ENCODE results near the gene MLXIPL.
"Not testable (repeated sequence)": the region's sequence is repeated elsewhere in the genome, so short reads cannot be mapped to it uniquely, and the experiment has no call there.

Gene MLXIPL

GRCh38 chr7:73570521-73570920 is 53.8 kb downstream of the MLXIPL start:
- no peaks in the 10 kb centered on the region for H3K27me3 ChIP-seq (replicated peaks; ENCODE audit: control insufficient read depth, insufficient read depth, low read length)
- H3K9me3 ChIP-seq (ENCODE audit: control insufficient read depth, low read length): no peaks in the 10 kb centered on the region
- H3K36me3 ChIP-seq (ENCODE audit: control insufficient read depth, insufficient read depth, low read length, severe bottlenecking): peaks cover 64% of the 10 kb centered on the region
- H3K4me3 ChIP-seq (ENCODE audit: low read length): no peak overlapping the region
- no peak overlapping the region for H3K9ac ChIP-seq (ENCODE audit: low read length)
- H3K4me1 ChIP-seq (ENCODE audit: control insufficient read depth, insufficient read depth, low read length): peaks cover 4% of the 10 kb centered on the region
- no peak for DNase-seq (ENCODE audit: low read depth)

DNA sequence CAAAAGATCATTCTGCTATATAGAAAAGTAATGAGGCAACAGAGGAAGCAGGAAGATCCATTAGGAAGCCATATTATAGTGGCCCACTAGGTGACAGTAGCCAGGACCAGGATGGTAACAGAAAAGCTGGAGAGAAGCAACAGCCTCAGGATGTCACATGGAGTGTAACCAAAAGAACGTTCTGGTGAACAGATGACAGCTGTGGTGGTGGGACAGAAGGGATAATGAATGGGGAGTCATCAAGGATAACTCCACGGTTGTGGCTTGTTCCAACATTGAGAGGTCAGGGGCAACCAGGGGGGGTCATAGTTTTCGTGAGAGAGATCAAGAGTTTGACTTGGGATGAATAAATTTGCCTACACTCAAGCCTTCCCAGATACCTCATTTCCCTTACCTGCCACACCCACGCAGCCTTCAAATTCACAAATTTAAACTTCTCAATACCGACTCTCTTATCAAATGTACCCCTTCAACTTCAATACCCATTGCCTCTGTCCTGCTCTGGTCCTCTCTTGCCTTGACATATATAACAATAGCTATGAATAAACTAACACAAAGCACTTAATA is 55.2 kb downstream of the MLXIPL start:
- no peak for DNase-seq (ENCODE audit: low read depth)
- Histone ChIP-seq H3K9ac (ENCODE audit: low read length) (no peak overlapping the region), H3K4me1 (ENCODE audit: control insufficient read depth, insufficient read depth, low read length) (peaks cover 5% of the 10 kb centered on the region), H3K9me3 (ENCODE audit: control insufficient read depth, low read length) (no peaks in the 10 kb centered on the region), H3K36me3 (ENCODE audit: control insufficient read depth, insufficient read depth, low read length, severe bottlenecking) (peaks cover 54% of the 10 kb centered on the region), H3K27me3 (replicated peaks; ENCODE audit: control insufficient read depth, insufficient read depth, low read length) (no peaks in the 10 kb centered on the region), H3K4me3 (ENCODE audit: low read length) (no peak overlapping the region)

DNA sequence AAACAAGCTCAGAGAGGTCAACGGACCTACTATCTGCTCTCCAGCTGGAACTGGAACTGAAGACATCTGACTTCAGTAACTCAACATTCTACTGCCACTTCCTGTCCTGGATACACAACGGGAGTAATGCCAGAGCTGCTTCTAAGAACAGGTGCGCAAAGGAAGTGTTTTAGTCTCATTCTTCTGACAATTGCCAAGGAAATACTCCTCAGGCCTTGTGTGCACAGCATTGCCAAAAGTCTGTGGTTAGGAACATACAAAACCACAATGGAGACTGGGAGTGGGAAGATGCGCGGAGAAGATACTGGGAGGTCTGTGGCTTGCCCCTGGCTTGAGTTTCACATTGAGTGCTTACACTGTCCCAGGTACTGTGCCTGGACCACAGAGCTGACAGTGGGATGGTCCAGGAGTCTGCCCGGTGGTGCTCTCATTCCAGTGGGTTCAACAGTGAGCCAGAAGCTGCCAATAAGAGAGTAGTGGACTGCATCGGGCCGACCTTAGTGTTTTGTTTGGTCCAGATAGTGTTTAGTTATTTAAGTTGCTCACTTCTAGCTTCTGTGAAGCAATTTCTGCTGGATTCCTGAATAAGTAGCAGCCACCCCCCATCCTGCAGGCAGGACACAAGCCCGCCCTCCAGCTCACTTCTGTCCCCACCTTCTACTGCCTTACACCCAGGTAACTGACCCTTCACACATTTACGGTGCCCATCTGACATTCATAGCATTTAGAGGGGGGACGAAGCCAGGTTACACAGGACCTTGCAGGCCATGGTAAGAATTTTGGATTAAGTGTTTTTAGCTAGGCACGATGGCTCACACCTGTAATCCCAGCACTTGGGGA is 56.3 kb downstream of the MLXIPL start:
- H3K9me3 ChIP-seq (ENCODE audit: control insufficient read depth, low read length): no peaks in the 10 kb centered on the region
- no peak for DNase-seq (ENCODE audit: low read depth)
- H3K36me3 ChIP-seq (ENCODE audit: control insufficient read depth, insufficient read depth, low read length, severe bottlenecking): peaks cover 43% of the 10 kb centered on the region
- H3K27me3 ChIP-seq (replicated peaks; ENCODE audit: control insufficient read depth, insufficient read depth, low read length): no peaks in the 10 kb centered on the region
- H3K4me1 ChIP-seq (ENCODE audit: control insufficient read depth, insufficient read depth, low read length): peaks cover 5% of the 10 kb centered on the region
- H3K9ac ChIP-seq (ENCODE audit: low read length): no peak overlapping the region
- no peak overlapping the region for H3K4me3 ChIP-seq (ENCODE audit: low read length)

DNA sequence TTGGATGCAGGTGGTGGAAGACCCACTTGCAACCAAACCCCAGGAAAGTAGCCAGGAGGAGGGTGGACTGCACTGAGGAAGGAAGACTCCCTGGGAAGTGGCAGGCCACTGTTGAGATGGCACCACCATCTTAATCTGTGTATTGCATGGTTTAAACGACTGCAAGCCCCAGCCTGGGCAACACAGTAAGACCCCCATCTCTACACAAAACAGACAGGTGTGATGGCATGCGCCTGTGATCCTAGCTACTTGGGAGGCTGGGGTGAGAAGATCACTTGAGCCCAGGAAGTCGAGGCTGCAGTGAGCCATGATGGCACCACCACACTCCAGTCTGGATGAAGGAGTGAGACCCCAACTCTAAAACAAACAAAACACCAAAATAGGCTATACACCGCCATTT is 57.2 kb downstream of the MLXIPL start:
- Histone ChIP-seq H3K9ac (ENCODE audit: low read length) (no peak overlapping the region), H3K4me1 (ENCODE audit: control insufficient read depth, insufficient read depth, low read length) (peaks cover 5% of the 10 kb centered on the region), H3K4me3 (ENCODE audit: low read length) (no peak overlapping the region), H3K36me3 (ENCODE audit: control insufficient read depth, insufficient read depth, low read length, severe bottlenecking) (peaks cover 34% of the 10 kb centered on the region), H3K9me3 (ENCODE audit: control insufficient read depth, low read length) (no peaks in the 10 kb centered on the region), H3K27me3 (replicated peaks; ENCODE audit: control insufficient read depth, insufficient read depth, low read length) (no peaks in the 10 kb centered on the region)
- DNase-seq (ENCODE audit: low read depth): no peak

DNA sequence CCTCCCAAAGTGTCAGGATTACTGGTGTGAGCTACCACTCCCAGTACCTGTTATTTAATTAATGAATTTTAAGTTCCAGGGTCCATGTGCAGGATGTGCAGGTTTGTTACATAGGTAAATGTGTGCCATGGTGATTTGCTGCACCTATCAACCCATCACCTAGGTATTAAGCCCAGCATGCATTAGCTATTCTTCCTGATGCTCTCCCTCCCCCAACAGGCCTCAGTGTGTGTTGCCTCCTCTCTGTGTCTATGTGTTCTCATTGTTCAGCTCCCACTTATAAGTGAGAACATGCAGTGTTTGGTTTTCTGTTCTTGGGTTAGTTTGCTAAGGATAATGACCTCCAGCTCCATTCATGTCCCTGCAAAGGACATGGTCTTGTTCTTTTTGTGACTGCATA is 57.9 kb downstream of the MLXIPL start:
- not testable (repeated sequence) for DNase-seq (ENCODE audit: low read depth); H3K4me1 ChIP-seq (ENCODE audit: control insufficient read depth, insufficient read depth, low read length); H3K27me3 ChIP-seq (replicated peaks; ENCODE audit: control insufficient read depth, insufficient read depth, low read length); H3K9me3 ChIP-seq (ENCODE audit: control insufficient read depth, low read length)
- Histone ChIP-seq H3K9ac (ENCODE audit: low read length) (peak overlapping the region; percentile 2), H3K4me3 (ENCODE audit: low read length) (peak overlapping the region; percentile 69), H3K36me3 (ENCODE audit: control insufficient read depth, insufficient read depth, low read length, severe bottlenecking) (peaks cover 27% of the 10 kb centered on the region)

- DNase-seq (ENCODE audit: low read depth): no peak
- Histone ChIP-seq H3K9me3 (ENCODE audit: control insufficient read depth, low read length) (no peaks in the 10 kb centered on the region), H3K36me3 (ENCODE audit: control insufficient read depth, insufficient read depth, low read length, severe bottlenecking) (peaks cover 21% of the 10 kb centered on the region), H3K27me3 (replicated peaks; ENCODE audit: control insufficient read depth, insufficient read depth, low read length) (no peaks in the 10 kb centered on the region), H3K4me1 (ENCODE audit: control insufficient read depth, insufficient read depth, low read length) (peaks cover 5% of the 10 kb centered on the region), H3K4me3 (ENCODE audit: low read length) (peak overlapping the region; percentile 69), H3K9ac (ENCODE audit: low read length) (peak overlapping the region; percentile 2)
These were observed 58.5 kb downstream of the MLXIPL start for GRCh38 chr7:73565675-73566340.

- no peak overlapping the region for H3K9ac ChIP-seq (ENCODE audit: low read length)
- DNase-seq (ENCODE audit: low read depth): peak; percentile 78
- H3K4me3 ChIP-seq (ENCODE audit: low read length): no peak overlapping the region
- H3K4me1 ChIP-seq (ENCODE audit: control insufficient read depth, insufficient read depth, low read length): peaks cover 26% of the 10 kb centered on the region
- H3K36me3 ChIP-seq (ENCODE audit: control insufficient read depth, insufficient read depth, low read length, severe bottlenecking): no peaks in the 10 kb centered on the region
- no peaks in the 10 kb centered on the region for H3K9me3 ChIP-seq (ENCODE audit: control insufficient read depth, low read length)
- no peaks in the 10 kb centered on the region for H3K27me3 ChIP-seq (replicated peaks; ENCODE audit: control insufficient read depth, insufficient read depth, low read length)
These were observed 64.0 kb downstream of the MLXIPL start for GRCh38 chr7:73560109-73560835.

- Histone ChIP-seq H3K36me3 (ENCODE audit: control insufficient read depth, insufficient read depth, low read length, severe bottlenecking) (peaks cover 3% of the 10 kb centered on the region), H3K27me3 (replicated peaks; ENCODE audit: control insufficient read depth, insufficient read depth, low read length) (no peaks in the 10 kb centered on the region), H3K4me3 (ENCODE audit: low read length) (peak within 1 kb of the TSS; percentile 89), H3K4me1 (ENCODE audit: control insufficient read depth, insufficient read depth, low read length) (peaks cover 31% of the 10 kb centered on the region), H3K9me3 (ENCODE audit: control insufficient read depth, low read length) (no peaks in the 10 kb centered on the region), H3K9ac (ENCODE audit: low read length) (peak within 1 kb of the TSS; percentile 93)
- DNase-seq (ENCODE audit: low read depth): peak; percentile 86
These were observed 66.7 kb downstream of the MLXIPL start, which contains the start of gene BCL7B for GRCh38 chr7:73557397-73558257. Gene BCL7B (minus strand): TSS chr7:73557690. CDS start chr7:73557578, 112 bp downstream.

DNA sequence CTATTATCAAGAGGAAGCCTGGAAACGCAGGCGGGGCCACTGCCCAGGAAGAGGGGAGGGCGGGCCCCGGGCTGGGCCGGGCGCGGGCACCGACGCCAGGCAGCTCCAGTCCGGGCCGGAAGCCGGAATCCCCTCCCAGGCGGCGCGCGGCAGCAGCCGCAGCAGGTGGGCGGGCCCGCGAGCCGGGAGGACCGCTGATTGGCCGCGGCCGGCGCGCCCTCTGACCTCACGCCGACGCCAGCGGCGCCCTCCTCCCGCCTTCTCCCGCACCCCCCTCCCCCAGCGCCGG is 67.3 kb downstream of the MLXIPL start:
- H3K36me3 ChIP-seq (ENCODE audit: control insufficient read depth, insufficient read depth, low read length, severe bottlenecking): peaks cover 7% of the 10 kb centered on the region
- H3K27me3 ChIP-seq (replicated peaks; ENCODE audit: control insufficient read depth, insufficient read depth, low read length): no peaks in the 10 kb centered on the region
- peak; percentile 98 for DNase-seq (ENCODE audit: low read depth)
- H3K4me1 ChIP-seq (ENCODE audit: control insufficient read depth, insufficient read depth, low read length): peaks cover 31% of the 10 kb centered on the region
- H3K9me3 ChIP-seq (ENCODE audit: control insufficient read depth, low read length): no peaks in the 10 kb centered on the region
- peak overlapping the region; percentile 93 for H3K9ac ChIP-seq (ENCODE audit: low read length)
- peak overlapping the region; percentile 89 for H3K4me3 ChIP-seq (ENCODE audit: low read length)

GRCh38 chr7:73556208-73557107 is 67.9 kb downstream of the MLXIPL start:
- no peak for DNase-seq (ENCODE audit: low read depth)

More at GRCh38 chr7:73556208-73557107, 67.9 kb downstream of the MLXIPL start:
- peaks cover 11% of the 10 kb centered on the region for H3K36me3 ChIP-seq (ENCODE audit: control insufficient read depth, insufficient read depth, low read length, severe bottlenecking)
- H3K9ac ChIP-seq (ENCODE audit: low read length): peak overlapping the region; percentile 93
- peak overlapping the region; percentile 89 for H3K4me3 ChIP-seq (ENCODE audit: low read length)
- H3K4me1 ChIP-seq (ENCODE audit: control insufficient read depth, insufficient read depth, low read length): peaks cover 31% of the 10 kb centered on the region
- no peaks in the 10 kb centered on the region for H3K9me3 ChIP-seq (ENCODE audit: control insufficient read depth, low read length)
- no peaks in the 10 kb centered on the region for H3K27me3 ChIP-seq (replicated peaks; ENCODE audit: control insufficient read depth, insufficient read depth, low read length)
